Activated CD8-positive, alpha-beta memory T cell treated with anti-CD3 and anti-CD28 coated beads, Interleukin-2, amount 50 U/mL, for 24 hours (primary cell): ENCODE results near the gene NRXN3.

Source experiments
- DNase-seq: peaks from one replicate; pipeline ENCODE4 v3.0.0-alpha.2; 2020; ENCODE audit errors: extremely low read depth

The NRXN3 gene

GRCh38 chr14:79613625-79614024, 1443.5 kb downstream of the NRXN3 start:
- DNase-seq, result no peak

DNA sequence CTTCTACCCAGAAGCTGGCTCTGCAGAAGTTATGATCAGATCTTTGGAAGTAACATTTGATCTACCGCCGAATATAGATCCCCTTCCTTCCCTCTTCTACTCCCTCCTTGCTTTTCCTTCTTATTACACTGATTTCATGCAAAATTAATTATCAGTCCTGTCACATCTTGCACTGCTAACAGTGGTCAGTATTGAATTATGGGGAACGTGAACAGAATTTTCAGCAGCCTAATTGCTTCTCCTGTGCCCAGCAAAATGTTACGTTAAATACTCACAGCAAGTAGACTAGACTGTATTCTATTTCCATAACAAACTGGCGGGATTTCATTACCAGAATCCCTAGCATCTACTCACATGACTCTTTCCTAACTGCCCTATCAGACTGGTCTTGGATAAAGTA, 1444.3 kb downstream of the NRXN3 start:
- DNase-seq, result no peak

GRCh38 chr14:79627058-79627457, 1456.9 kb downstream of the NRXN3 start:
- no peak for DNase-seq

DNA sequence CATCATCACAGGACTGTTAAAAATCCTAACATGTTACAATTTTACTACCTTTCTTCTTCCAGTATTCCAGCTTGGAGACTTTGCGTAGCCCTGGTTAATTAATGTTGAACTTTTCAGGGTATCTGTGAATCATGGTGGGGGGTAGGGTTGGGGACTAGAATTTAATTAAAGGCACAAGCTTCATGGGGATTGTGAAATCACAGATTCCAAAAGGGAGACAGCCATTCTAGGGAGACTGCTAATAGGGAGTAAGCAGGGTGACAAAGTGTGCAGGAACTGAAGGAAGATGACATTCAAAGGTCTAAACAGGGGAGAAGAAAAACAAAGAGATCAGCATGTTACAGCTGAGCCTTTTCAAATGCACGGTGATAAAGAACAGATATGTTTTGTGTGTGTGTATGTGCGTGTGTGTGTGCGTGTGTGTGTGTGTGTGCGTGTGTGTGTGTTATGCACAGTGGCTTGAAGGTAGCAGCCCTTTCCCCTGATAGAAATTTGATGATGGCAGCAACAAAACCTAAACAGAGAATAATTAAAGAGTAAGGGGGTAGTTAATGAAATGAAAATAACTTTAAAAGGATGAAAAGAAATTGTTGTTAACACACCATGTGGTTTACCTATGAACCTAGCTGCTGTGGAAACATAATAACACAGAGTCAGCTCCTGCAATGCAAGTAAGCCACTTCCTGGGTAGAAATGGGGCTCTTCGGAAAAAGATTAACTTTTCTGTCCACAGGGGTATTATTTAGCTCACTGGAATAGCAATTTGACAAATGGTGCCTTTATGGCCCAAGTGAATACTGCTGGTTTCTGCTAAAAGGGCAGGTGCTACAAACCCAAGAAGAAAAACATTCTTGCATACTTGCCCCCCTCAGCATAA, 1459.5 kb downstream of the NRXN3 start:
- DNase-seq, result no peak

DNA sequence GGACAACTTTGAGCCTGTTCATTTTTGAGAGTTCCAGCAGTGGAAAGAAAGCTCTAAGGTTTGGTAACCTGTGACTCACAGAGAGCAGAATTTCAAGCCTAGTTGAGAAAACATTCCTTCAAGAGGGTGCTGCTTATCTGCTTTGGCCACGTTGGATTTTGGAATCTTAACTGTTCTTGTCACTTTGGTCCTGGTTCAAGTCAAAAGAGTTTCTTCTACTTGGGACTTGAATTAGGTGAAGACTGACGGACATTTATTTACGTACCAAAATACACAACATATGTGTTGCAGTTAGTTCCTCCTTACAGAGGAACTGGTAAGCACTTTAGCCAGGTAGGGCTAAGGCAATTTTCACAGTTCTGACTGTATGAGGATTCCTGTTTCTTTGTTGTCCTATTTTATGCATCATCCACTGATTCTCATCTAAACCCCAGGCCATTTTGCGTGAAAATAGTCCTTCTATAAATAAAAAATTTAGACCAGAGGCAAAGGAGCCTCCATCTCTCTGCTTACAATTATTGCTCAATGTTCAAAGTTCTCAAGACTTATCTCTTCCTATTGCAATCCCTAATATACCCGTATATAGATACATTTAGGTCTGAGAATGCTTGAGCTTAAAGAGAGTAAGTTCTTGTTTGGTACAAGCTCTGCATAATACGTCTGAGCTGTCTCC, 1460.3 kb downstream of the NRXN3 start:
- no peak for DNase-seq

- DNase-seq, result no peak
Measured at GRCh38 chr14:79631276-79631675, 1461.1 kb downstream of the NRXN3 start.

DNA sequence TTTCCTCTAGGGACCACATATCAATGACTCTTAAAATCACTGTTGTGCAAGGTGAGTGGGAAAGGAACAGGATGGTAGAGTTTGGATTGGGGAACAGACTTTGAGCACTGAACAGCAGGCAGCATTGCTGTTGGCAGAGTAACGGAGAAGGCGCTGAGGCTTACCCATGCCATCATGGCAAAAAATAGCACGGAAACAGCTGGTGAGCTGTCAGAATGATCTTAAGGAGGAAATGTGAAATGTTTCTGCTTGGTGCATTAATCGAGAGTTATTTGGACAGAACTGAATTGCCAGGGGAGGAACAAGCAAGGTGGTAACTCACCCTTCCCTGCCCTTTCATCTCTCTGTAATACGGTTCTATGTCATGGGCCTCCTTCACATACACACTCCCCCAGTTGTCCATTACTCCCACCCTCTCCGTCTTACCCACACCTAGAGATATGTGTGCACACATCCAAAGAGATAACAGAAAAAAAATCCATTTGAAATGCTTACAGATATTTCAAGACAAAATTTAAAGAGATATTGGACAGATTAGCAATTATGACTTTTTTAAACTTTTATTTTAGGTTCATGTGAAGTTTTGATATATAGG, 1468.6 kb downstream of the NRXN3 start:
- no peak for DNase-seq

DNA sequence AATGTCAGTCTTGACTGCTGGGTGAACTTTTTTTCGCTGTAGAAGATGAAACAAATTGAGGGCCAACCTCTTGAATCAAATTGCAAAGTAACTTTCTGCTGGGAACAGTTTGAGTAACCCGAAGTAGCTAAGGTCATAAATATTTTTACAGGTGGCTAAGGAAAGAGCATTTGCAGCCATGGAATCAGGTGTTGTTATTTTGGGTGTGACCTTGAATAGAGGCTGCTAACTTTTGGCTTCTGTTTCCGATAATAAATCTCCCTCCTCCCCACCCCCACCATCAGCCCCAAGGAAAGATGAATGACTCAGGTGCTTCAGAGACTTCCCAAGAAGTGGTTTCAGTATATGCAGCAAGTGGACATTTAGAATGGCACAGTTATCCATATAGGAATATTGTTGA, 1469.4 kb downstream of the NRXN3 start:
- no peak for DNase-seq

- no peak for DNase-seq
Measured at GRCh38 chr14:79641371-79641770, 1471.2 kb downstream of the NRXN3 start.

- DNase-seq, result no peak
Measured at GRCh38 chr14:79643132-79643531, 1473.0 kb downstream of the NRXN3 start.

DNA sequence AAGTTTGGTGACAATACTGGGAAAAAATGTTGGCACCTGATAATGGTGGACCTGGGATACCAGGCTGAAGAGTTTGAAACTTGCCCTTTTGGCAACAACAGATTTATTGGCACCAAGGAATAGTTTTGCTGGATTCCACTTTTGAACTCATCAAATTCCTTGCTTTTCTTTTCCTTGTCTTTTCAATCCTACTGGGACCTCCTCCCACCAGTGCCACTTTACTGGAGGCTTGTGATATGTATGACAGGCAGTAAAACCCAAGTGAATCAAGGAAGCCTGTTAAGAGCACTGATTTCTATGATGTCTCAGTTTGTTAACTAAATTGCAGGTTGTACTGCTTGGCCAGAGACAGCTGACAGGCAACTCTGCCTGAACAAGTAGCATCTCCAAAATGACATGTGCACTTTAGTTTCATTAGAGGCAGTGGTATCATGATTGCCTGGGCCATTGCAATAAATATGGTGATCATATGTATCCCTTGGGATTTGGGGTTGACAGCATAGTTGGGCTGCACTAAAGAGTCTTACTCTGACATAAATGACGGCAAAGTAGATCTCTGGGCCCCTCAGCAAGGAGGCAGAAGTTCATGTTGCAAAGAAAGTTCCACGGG, 1475.7 kb downstream of the NRXN3 start:
- no peak for DNase-seq

DNA sequence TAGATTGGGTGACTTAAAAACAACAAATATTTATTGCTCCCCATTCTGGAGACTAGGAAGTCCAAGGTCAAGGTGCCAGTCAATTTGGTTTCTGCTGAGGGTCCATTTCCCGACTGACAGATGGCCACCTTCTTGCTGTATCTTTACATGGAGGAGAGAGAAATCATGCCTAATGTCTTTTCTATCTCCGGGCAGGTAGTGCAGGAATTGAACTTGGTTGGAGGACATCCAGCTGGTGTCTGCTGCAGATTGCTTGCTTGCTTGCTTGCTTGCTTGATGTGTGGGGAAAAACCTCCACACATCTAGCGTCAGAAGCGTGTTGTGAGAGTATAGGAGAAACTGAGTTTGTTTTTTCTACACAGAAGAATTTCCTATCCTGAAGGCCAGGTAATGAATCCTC, 1479.7 kb downstream of the NRXN3 start:
- DNase-seq, result no peak

GRCh38 chr14:79652513-79653307, 1482.5 kb downstream of the NRXN3 start:
- no peak for DNase-seq

GRCh38 chr14:79656056-79656455, 1485.9 kb downstream of the NRXN3 start:
- no peak for DNase-seq

- DNase-seq, result no peak
Measured at GRCh38 chr14:79656496-79656895, 1486.3 kb downstream of the NRXN3 start.

DNA sequence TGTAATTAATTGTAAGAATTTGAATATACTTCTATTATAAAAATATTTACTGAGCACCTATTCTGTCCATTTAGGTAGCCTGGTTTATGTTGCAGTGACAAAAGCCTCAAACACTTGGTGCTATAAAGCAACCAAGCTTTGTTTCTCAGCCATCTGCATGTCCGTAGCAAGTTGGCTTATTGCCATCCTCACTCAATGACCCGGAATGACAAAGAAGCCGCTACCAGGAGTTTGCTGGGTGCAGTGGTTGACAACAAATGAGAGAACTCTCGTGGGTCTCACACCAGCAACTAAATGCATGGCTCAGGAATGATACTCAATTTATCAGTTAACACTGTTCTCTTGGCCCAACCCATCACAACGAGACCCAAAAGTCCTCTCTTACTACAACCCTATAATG, 1488.0 kb downstream of the NRXN3 start:
- DNase-seq, result no peak

- DNase-seq, result no peak
Measured at GRCh38 chr14:79658769-79659168, 1488.6 kb downstream of the NRXN3 start.

GRCh38 chr14:79660053-79660939, 1490.1 kb downstream of the NRXN3 start:
- DNase-seq, result no peak

DNA sequence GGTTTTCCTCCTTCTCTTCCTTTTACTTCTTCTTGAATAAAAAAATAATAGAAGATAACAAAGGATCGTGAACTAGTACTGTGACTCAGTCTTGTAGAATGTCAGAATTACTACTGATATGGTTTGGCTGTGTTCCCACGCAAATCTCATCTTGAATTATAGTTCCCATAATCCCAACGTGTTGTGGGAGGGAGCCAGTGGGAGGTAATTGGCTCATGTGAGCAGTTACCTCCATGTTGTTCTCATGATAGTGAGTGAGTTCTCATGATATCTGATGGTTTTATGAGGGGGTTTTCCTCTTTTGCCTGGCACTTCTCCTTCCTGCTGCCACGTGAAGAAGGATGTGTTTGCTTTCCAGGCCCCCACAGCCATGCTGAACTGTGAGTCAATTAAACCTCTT, 1491.6 kb downstream of the NRXN3 start:
- no peak for DNase-seq

DNA sequence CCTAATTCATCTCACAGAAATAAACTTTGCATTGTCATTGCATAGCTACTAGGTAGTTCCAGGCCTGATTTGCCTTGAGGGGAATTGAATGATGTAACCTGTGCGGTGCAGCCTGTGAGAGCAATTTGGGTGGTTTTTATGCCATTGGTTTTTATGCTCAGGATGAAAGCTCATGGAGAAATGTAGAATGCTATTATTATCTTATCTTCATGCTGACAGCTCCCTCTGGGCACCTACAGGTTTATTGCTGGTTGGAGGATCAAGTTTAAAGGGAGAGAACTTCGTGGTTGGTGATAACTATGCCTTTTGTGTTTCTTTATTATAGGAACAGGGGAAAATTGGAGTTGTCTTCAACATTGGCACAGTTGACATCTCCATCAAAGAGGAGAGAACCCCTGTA, 1493.3 kb downstream of the NRXN3 start:
- no peak for DNase-seq

- no peak for DNase-seq
Measured at GRCh38 chr14:79665556-79665955, 1495.4 kb downstream of the NRXN3 start.
